NCI-H460 (cell line): ENCODE data around the gene IGFL4. TPM values are rescaled to one million over a fixed set of nuclear protein-coding genes. Genes with fewer than 3 reads are reported as not detected.

Experiments used
- DNase-seq: peaks from one replicate; pipeline ENCODE4 v3.0.0-alpha.2; 2016; ENCODE audit warnings: low read depth; ENCODE audit errors: extremely low read depth
- polyA plus RNA-seq: library from polyadenylated mRNA; depleted of rRNA; stranded (reverse); fragments of >200 nt; gene quantifications from 2 replicates; pipeline ENCODE4 v1.2.3, GENCODE V29; 2014; cell fraction: nucleus; rRNA removed
- total RNA-seq: library from RNA; depleted of rRNA; stranded (reverse); fragments of >200 nt; shearing (Covaris generic); gene quantifications from 2 replicates; pipeline ENCODE4 v1.2.3, GENCODE V29; 2014; rRNA removed

Gene IGFL4
- total RNA-seq: 0.25 TPM in 1 of 2 replicates, not detected in the other
- not detected in 2 replicates for polyA plus RNA-seq

GRCh38 chr19:46040952-46041500 is at the start of gene IGFL4:
Gene IGFL4, minus strand, starts transcription at chr19:46041002. Its CDS starts 40 bp downstream, at chr19:46040962.
- DNase-seq: peak; percentile 14

- DNase-seq: no peak
These were observed 49.6 kb upstream of the IGFL4 start for GRCh38 chr19:46090444-46090843.

- DNase-seq: no peak
These were observed 48.6 kb upstream of the IGFL4 start for GRCh38 chr19:46089432-46089831.

GRCh38 chr19:46088101-46088500 is 47.3 kb upstream of the IGFL4 start:
- no peak for DNase-seq

GRCh38 chr19:46085888-46086287 is 45.1 kb upstream of the IGFL4 start:
- DNase-seq: no peak

- no peak for DNase-seq
These were observed 41.9 kb upstream of the IGFL4 start for GRCh38 chr19:46082728-46083050.

GRCh38 chr19:46081928-46082727 is 41.3 kb upstream of the IGFL4 start:
- DNase-seq: peak; percentile 48

- no peak for DNase-seq
These were observed 39.8 kb upstream of the IGFL4 start for GRCh38 chr19:46080561-46080960.

GRCh38 chr19:46079576-46079975 is 38.8 kb upstream of the IGFL4 start:
- DNase-seq: no peak

GRCh38 chr19:46078573-46079332 is 38.0 kb upstream of the IGFL4 start:
- DNase-seq: peak; percentile 24

GRCh38 chr19:46077815-46078167 is 37.0 kb upstream of the IGFL4 start:
- no peak for DNase-seq

GRCh38 chr19:46076951-46077814 is 36.4 kb upstream of the IGFL4 start:
- DNase-seq: peak; percentile 82

- no peak for DNase-seq
These were observed 35.5 kb upstream of the IGFL4 start for GRCh38 chr19:46076031-46076880.

GRCh38 chr19:46073268-46073922 is 32.6 kb upstream of the IGFL4 start:
- DNase-seq: no peak

GRCh38 chr19:46069806-46070341 is 29.1 kb upstream of the IGFL4 start:
- no peak for DNase-seq

- DNase-seq: peak; percentile 16
These were observed 27.8 kb upstream of the IGFL4 start for GRCh38 chr19:46068345-46069258.

GRCh38 chr19:46067691-46068090 is 26.9 kb upstream of the IGFL4 start:
- DNase-seq: no peak

- DNase-seq: no peak
These were observed 25.7 kb upstream of the IGFL4 start for GRCh38 chr19:46066471-46066870.
